ENCODE data around the gene TLX2. TPM values are rescaled to one million over a fixed set of nuclear protein-coding genes. Genes with fewer than 3 reads are reported as not detected.
"Not testable (repeated sequence)": the region's sequence is repeated elsewhere in the genome, so short reads cannot be mapped to it uniquely, and the experiment has no call there.

The TLX2 gene
- 0.10 and 0.34 TPM in 2 replicates for total RNA-seq (2014; rRNA removed; shearing (Covaris generic))

DNA sequence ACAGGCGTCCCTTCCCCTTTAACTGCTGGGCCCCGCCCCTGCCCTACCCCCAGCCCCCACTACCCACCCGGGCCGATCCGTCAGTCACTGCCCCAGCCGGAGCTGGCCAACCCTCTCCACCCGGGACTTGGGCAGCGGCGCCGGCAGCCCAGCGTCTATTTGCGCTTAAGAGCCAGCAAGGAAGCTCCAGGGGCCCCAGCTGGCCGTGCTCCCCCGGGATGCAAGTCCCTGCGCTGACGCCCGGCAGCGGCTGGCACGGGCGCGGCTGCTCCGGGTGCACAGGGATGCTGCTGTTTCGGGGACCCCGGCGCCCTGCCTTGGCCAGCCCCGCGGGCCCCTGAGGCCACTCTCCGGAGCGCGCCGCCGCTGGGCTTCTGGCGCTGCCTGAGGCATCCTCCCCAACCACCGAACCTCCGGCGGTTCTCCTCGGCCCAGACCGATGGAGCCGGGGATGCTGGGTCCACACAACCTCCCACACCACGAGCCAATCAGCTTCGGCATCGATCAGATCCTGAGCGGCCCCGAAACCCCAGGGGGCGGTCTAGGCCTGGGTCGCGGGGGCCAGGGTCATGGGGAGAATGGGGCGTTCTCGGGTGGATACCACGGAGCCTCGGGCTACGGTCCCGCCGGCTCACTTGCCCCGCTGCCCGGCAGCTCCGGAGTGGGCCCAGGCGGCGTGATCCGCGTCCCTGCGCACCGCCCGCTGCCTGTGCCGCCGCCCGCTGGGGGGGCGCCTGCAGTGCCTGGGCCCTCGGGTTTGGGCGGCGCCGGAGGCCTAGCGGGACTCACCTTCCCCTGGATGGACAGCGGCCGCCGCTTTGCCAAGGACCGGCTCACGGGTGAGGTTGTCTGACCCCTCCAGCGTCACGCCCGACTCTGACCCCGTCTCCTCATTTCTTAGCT, at the start of gene TLX2:
Gene TLX2, plus strand, starts transcription at position 83 of the 903 bp plus-strand sequence. Its CDS starts 357 bp downstream, at position 440.
- DNase-seq (ENCODE audit: low read depth) = peak; percentile 34

DNA sequence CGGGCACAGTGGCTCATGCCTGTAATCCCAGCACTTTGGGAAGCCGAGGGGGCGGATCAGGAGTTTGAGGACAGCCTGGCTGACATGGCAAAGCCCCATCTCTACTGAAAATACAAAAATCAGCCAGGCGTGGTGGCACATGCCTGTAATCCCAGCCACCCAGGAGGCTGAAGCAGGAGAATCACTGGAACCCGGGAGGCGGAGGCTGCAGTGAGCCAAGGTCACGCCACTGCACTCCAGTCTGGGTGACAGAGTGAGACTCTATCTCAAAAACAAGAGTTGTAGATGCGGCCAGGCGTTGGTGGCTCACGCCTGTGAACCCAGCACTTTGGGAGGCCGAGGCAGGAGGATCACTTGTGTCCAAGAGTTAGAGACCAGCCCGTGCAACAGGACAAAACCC, 43.5 kb upstream of the TLX2 start:
- DNase-seq (ENCODE audit: low read depth) = not testable (repeated sequence)

DNA sequence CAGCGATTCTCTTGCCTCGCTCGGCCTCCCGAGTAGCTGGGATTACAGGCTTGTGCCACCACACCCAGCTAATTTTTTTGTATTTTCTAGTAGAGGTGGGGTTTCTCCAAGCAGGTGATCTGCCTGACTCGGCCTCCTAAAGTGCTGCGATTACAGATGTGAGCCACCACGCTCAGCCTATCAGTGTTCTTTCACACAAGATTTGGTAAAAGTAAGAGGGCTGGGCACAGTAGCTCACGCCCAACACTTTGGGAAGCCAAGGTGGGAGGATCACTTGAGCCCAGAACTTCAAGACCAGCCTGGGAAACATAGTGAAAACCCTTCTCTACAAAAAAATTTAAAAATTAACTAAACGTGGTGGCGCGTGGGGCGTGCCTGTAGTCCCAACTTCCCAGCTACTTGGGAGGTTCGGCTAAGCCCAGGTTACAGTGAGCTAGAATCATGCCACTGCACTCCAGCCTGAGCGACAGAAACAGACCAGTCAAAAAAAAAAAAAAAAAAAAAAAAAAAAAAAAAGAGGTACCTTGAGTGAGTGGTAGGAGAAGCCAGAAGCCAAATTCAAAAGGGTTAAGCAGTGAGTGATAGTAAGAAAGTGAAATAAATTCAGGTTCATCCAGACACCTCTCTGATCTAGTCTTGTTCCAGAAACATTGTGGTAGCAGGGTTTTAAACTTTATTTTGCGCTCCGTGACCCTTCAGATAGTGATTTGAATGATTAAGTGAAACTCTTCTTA, 42.8 kb upstream of the TLX2 start:
- DNase-seq (ENCODE audit: low read depth) = no peak

DNA sequence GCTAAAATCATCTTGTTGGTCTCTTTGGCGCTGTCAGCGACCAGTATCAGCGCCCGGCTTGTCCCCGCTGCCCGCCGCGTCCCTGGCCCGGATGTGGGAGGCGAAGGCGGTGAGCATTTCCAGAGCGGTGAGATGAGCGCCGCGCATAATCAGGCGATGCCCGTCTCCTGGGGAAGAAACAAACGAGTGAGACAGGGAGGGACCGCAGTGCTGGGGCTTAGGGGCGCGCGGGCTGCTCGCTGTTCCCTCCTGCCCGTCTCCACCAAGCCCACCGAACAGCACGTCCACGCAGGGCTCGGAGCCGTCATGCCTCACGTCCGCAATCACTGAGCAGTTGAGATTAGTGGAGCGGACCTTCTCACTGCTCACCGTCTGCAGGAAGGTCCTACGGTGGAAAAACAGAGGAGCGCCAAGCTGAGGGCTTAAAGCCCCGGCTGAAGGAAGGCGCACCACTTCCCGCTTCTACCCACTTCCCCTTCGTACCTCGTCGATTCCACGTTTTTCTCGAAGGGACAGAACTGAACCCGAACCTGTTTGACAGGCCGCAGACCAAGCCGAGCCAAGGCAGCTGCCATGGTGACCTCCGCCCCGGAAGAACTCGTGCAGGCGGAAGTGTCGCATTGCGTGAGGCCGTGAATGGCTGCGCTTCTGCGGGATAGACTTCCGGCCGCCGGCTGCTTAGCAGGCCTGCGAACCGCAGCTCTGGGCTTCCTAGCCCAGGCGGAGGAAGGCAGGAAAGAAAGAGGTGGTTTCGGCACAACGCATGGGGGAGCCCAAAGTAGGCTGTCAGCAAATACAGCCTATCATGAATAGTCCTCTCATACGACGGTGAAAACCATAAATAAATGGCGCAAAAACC, 41.9 kb upstream of the TLX2 start, which contains the start of gene MRPL53:
Gene MRPL53, minus strand, starts transcription at position 595 of the 859 bp plus-strand sequence. Its CDS starts 20 bp downstream, at position 575.
- DNase-seq (ENCODE audit: low read depth) = peak; percentile 89

DNA sequence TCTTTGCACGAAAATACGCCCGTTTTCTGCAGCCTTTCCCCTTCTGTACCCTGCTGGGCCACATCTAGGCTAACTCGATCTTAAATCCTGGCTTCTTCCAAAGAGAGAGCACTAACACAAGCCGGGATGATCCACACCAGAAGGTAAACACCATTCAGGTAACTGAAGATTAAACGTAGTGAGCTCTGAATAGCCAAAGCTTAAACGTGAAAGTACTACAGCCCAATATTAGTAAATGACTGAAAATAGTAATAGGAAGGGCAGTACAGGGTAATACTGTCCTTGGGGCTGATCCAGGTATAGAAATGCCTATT, 41.3 kb upstream of the TLX2 start:
- no peak for DNase-seq (ENCODE audit: low read depth)

DNA sequence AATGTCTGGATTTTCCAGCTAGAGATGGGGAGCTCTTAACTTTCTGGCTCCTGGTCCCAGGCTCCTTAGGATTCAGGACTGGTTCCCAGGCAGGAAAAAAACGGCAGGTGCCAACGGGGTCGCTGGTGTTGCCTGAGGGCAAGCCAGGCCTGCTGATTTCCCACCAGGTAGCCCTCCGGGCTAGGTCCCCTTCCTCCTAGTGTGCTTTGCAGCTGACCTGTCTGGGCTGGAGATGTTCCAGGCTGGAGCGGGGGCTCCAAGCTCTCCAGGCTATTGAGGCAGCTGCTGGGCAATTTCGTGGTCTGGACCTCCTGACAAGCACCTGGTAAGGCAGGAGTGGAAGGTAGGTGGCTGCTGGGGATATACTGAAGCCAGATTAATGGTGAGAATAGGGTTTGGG, 39.8 kb upstream of the TLX2 start:
- no peak for DNase-seq (ENCODE audit: low read depth)

DNA sequence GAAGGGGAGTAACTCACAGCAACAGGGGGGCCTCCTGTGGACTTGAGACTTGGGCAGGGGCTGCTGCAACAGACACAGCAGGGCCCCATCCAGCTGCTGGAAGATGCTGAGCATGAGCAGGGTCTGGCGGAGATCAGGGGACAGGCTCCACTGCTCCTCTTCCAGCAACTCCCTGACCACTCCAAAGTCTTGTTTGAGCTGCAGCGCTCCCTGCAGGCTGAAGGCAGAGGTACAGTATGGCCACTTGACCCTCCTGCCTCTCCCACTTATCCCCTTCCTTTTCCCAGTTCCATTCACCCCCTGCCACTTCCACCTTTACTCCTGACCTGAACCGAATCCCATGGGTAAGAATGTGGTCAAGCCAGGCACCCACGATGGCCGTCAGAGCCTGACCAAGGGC, 39.4 kb upstream of the TLX2 start:
- no peak for DNase-seq (ENCODE audit: low read depth)

DNA sequence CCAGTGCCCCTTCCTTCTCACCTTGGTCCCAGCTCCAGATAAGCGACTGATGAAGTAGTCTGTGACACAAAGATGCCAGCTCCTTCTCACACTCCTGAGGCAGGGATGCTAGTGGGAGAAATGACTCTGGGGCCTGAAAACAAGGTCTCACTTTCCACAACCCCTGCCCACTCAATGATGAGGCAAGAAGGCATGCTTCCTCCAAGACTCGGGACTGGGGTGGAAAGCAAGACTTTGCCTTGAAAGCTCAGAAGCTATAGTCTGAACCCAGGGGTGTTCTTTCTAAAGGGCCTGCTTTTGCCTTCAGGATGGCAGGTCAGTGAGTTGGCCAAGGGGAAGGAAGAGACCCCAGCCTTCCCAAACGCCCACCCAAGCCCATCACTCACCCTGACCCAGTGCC, 32.8 kb upstream of the TLX2 start:
- DNase-seq (ENCODE audit: low read depth) = no peak

DNA sequence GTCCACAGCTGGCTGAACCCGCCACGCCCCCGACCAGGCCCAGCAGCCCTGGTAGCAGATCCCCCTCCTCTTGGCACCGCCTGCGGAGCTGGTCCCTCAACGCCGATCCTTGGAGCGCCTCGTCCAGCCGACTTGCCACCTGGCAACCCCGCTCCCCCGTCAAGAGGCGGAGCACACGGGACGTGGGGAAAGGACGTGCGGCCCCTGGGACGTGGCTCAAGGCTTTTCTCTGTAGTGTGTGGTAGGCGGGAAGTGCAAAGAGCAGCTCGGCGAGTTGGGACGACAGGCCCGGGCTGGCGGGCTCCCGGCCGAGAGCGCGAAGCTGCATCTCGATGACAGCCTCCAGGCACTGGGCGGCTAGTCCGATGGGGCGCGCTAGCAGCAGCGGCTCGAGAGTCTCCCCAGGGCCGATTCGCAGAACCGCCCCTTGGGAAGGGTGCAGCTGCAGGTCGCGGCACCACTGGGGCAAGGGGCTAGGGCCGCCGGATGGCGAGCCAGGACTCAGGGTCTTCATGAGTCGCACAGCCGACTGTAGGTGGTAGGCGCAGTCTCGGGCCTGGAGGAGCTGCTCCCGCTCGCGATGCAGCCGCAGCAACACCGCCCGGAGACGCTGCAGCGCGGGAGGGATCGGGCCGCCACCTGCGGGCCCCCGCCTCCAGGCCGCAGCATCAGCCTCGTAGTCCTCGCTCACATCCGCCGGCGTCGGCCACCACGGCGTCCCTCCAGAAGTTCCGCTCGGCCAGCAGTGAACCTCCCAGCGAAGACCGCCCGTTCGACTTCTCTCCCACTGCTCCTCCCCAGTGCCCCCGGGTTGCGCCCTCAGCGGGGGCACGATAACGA, 32.1 kb upstream of the TLX2 start:
- no peak for DNase-seq (ENCODE audit: low read depth)

DNA sequence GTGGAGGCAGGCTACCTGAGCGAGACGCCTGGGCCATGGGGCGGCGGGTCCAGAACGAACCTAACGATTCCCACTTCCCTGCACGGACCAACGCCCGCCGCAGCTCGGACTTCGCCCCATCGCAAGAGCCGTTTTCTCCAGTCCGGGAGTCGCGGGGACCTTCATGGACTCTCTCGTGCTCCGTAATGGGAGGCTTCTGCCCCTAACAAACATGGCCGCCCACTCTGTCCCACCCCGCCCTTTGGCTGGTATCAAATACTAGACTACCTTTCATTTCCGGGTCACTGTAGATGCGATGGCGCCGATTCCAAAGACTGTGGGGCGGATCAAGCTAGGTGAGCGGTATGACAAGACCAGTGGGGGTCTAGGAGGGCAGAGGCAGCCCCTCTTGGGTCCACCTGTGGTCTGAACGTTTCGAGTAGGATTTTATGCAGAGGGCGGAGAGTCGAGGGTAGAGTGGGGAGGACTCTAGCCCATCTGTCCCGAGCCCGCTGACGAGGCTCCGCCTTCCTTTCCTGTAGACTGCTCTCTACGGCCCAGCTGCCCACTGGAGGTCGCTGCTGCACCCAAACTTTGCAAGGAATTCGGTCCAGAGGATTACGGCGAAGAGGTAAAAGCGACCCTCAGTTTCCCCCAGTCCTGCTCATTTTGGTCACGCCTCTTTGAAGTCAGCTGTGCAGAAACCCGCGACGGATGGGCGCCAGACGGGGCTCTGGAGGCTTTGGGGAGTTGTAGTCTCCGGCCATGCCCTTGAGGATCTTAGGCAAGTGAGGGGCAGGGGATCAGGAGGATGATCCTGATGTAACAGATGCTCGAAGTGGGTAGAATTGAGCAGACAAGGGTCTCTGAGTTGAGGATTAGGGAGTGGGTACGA, 31.2 kb upstream of the TLX2 start, which contains the start of the genes CCDC142 and TTC31:
Gene CCDC142, minus strand, starts transcription at position 198 of the 874 bp plus-strand sequence. Its CDS starts 161 bp downstream, at position 37.
Gene TTC31, plus strand, starts transcription at position 281 of the 874 bp plus-strand sequence. Its CDS starts 15 bp downstream, at position 296.
- DNase-seq (ENCODE audit: low read depth) = peak; percentile 94

DNA sequence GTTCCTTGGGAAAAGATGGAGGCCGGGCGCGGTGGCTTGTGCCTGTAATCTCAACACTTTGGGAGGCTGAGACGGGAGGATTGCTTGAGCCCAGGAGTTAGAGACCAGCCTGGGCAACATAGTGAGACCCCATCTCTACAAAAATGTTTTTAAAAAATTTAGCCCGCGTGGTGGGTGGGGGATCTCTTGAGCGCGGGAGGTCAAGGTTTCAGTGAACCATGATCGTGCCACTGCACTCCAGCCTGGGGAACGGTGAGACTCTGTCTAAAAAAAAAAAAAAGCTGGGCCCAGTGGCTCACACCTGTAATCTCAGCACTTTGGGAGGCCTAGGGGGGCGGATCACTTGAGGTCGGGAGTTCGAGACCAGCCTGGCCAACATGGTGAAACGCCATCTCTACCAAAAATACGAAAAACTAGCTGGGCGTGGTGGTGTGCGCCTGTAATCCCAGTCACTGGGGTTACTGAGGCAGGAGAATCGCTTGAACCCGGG, 30.5 kb upstream of the TLX2 start:
- DNase-seq (ENCODE audit: low read depth) = not testable (repeated sequence)

DNA sequence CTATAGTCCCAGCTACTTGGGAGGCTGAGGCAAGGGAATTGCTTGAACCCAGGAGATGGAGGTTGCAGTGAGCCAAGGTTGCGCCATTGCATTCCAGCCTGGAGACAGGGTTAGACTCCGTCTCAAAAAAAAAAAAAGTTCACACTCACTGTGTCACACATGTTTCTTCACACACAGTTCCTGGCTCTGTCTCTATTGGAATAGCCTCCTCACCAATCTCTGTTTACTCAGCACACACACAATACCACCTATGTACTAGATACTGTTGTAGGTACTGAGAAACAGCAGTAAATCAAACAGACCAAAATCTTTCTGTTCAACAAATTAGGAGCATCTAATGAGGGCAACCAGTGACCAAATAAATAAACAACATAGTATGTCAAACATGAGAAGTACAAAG, 28.1 kb upstream of the TLX2 start:
- DNase-seq (ENCODE audit: low read depth) = no peak

DNA sequence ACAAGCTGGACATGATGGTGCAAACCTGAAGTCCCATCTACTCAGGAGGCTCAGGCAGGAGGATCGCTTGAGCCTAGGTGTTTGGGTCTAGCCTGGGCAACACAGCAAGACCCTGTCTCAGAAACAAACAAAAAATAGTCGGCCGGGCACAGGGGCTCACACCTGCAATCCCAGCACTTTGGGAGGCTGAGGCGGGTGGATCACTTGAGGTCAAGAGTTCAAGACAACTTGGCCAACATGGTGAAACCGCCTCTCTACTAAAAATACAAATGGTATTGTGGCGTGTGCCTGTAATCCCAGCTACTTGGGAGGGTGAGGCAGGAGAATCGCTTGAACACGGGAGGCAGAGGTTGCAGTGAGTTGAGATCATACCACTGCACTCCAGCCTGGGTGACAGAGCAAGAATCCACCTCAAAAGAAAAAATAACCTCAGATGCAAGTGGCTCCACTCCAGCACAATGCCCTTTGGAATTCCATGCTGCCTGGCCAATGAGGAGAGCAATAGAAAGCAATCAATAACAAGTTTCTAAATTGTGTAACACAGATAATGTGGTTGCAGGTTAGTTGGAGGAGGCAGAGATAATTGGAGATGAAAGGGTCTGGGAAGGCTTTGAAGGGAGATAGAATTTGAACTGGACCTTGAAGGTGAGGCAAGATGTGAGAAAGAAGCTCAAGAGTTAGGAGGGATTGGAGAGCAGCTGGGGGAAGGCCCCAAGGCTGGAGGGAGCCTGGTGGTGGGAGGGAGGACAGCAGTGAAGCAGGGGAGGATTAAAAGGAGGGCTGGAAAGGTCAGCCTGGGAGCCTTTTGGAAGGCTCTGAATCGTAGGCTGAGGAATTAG, 25.4 kb upstream of the TLX2 start:
- no peak for DNase-seq (ENCODE audit: low read depth)

DNA sequence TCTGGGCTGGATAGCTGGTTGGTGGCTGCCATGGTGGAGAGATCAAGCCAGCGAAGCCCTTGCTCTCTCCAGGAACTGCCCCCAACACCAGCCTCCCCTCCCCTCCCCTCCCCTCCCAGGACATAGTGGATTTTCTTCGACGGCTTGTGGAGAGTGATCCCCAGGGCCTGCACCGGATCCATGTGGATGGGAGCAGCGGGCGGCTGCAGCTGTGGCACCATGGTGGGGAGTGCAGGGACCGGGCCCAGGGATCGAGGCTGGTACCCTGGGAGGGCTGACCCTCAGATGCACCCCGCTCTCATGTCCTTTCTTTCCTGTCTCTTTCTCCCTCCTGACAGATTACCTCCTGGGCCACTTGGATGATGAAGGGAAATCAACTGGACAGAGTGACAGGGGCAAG, 24.3 kb upstream of the TLX2 start:
- DNase-seq (ENCODE audit: low read depth) = no peak

DNA sequence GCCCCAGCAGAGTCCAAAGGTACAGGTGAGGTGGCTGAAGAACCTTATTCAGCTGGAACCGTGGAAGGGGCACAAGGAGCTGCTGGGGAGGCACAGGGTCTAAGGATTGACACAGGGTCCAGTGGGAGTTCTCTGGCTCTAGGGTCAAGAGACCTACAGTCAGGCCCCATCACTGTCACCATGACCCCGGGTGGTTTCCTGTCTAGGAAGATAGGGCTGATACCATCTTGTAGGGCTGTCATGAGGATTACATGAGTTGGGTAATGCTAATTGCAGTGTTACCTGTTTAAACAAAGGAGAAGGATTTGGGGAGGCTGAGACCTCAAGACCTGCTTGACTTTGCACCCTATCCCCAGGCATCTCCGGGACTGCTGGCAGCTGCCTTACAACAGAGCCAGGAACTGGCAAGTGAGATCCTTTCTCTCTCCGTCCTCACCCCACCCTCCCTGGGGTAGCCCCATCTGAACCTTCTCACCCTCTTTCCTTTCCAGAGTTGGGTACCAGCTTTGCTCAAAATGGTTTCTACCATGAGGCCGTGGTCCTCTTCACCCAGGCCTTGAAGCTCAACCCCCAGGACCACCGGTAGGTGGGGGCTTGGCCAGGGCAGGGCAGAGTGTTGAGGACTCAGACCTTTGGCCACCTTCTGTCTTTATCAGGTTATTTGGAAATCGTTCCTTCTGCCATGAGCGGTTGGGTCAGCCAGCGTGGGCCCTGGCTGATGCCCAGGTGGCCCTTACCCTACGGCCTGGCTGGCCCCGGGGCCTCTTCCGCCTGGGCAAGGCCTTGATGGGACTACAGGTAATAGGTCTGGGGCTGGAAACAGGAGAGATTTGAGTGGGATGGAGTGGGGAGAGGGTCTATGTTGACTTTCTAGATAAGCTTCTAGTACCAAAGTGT, 22.4 kb upstream of the TLX2 start:
- DNase-seq (ENCODE audit: low read depth) = no peak

DNA sequence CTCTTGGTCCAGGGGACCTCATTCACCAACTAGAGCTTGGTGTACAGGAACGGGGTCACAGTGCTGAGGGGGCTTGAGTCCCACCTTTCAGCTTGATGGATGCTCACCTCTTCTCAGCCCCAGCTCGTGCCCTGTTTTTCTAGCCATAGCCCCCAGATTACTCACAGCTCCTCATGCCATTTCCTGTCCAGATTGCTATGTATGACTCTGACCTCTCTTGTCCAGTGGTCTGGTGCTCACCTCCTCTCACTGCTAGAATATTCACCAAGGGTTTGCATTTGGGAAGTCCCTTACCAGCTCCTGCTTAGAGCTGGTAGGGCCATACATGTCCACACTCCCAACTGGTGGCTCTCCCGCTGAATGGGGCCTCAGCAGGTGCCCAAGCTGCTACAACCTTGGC, 20.7 kb upstream of the TLX2 start:
- DNase-seq (ENCODE audit: low read depth) = peak; percentile 46

DNA sequence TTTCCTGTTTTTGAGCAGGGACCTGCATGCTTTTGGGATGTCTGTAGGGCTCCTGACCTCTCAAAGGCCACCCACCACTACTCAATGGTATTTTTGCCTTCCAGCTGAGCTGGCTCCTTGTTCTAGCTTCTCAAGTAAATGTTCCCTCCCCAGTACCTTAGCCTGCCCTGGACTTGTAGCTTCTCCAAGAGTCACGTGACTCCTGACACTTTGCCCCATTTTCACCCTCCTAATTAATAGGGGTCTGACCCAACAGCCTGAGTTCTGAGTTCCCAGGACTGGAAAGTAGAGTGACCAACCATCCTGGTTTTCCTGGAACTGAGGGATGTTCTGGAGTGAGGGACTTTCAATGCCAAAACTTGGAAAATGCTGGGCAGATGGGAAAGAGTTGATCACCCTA, 18.8 kb upstream of the TLX2 start:
- DNase-seq (ENCODE audit: low read depth) = no peak
